ACC112 (cell line): ENCODE data around the gene YKT6.

Experiments used
- H2AFZ ChIP-seq: fragments of 200-600 bp; sonication (generic); one replicate; pipeline ENCODE4 v1.6.0; 2017; ENCODE audit warnings: antibody characterized with exemption, low read length; ENCODE audit not compliant: unreplicated experiment
- H3K27ac ChIP-seq: fragments of 200-600 bp; sonication (generic); 2 replicates; pipeline ENCODE4 v1.5.1; 2014; ENCODE audit warnings: low read depth, mild to moderate bottlenecking, antibody characterized with exemption, low read length, moderate library complexity
- H3K27me3 ChIP-seq: fragments of 200-600 bp; sonication (generic); 2 replicates; pipeline ENCODE4 v1.6.1; 2014; ENCODE audit warnings: mild to moderate bottlenecking, antibody characterized with exemption, low read length, moderate library complexity, mixed read lengths; ENCODE audit not compliant: insufficient read depth
- H3K36me3 ChIP-seq: fragments of 200-600 bp; sonication (generic); 2 replicates; pipeline ENCODE4 v1.6.1; 2016; ENCODE audit warnings: mild to moderate bottlenecking, antibody characterized with exemption, low read length, moderate library complexity, mixed read lengths; ENCODE audit not compliant: insufficient read depth
- H3K4me1 ChIP-seq: fragments of 200-600 bp; sonication (generic); one replicate; pipeline ENCODE4 v1.6.1; 2016; ENCODE audit warnings: low read length, mixed read lengths; ENCODE audit not compliant: insufficient read depth, unreplicated experiment, control insufficient read depth
- H3K4me3 ChIP-seq: fragments of 200-600 bp; sonication (generic); 2 replicates; pipeline ENCODE4 v1.5.1; 2014; ENCODE audit warnings: mild to moderate bottlenecking, low read depth, low read length
- H3K79me2 ChIP-seq: fragments of 200-600 bp; sonication (generic); one replicate; pipeline ENCODE4 v1.6.0; 2016; ENCODE audit warnings: low read length; ENCODE audit not compliant: control insufficient read depth, unreplicated experiment, insufficient read depth

Gene YKT6

DNA sequence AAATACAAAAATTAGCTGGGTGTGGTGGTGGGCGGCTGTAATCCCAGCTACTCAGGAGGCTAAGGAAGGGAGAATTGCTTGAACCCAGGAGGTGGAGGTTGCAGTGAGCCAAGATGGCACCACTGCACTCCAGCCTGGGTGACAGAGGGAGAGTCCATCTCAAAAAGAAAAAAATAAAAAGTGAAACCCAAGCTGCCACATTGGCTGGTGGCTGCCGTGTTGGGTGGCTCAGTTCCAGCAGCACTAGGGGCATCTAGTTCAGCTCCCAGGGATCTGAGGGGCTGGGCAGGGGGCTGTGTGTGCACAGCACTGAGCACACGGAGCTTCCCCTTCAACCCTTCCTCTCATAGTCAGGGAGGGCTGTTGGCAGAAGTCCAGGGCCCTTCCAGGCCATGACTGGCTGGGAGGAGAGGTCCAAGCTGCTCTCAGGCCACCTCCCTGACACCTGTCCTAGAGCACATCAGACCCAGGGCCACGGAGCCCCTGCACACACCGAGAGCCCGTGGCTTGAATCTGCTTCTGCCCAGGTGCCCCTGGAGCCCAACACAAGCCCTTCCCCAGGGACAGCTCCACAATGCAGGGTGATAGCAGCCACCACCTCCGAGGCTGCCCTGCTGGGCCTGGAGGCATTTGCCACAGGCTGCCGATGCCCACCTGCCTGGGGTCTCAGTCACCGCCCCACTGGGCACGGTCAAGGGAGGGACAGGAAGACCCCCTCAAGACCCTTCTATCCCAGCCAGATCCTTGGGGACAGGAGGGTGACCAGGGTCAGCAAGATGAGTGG lies 47.3 kb downstream of the YKT6 start:
- Histone ChIP-seq H3K27ac (no peak overlapping the region), H3K4me1 (no peaks in the 10 kb centered on the region), H2AFZ (no peak overlapping the region), H3K36me3 (no peaks in the 10 kb centered on the region), H3K4me3 (no peak overlapping the region), H3K79me2 (no peaks in the 10 kb centered on the region), H3K27me3 (no peaks in the 10 kb centered on the region)

DNA sequence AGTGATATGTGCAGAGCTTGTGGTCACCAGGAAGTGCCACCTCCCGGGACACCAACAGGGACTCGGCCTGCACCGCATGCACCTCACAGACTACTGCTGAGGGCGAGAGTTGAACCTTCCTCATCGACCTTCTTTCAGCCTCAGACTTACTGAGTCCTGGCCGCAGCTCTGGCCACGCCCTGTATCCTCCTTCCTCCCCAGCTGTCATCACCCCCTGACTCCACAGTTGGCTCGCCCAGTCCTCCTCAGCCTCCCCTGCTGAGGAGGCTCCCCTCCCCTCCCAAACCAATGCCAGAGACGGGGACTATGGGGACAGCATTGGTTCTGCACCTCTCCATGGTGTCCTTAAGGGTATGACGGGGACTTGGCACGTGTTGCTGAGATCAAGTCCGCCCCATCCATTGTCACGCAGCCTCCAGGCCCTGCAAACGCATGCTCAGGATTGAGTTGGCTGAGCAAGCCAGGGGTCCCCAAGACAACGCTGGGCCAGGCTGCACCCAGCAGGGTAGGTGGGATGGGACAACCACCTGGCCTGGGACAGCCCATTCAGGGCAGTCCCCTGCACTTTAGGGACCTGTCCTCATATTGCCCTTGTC lies 49.0 kb downstream of the YKT6 start:
- no peak overlapping the region for H2AFZ ChIP-seq

DNA sequence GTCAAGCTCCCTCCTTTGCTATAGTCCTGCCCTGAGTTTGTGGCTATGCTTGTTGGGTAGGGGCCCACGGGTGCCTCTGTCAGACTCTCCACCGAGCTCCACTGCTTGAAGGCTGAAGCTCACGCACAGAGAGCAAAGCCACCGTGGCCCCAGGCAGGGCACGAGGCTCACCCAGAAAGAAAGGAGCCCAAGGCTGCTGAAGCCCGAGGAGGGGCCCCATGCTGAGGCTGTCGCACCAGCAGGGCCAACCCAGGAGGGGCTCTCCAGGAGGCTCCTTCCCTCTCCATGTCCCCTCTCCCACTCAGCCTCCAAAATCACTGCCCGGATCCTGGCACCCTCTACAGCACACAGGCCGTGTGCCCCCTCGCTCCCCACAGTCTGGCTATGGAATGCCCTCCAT lies 50.5 kb downstream of the YKT6 start:
- Histone ChIP-seq H3K79me2 (no peaks in the 10 kb centered on the region), H3K4me3 (no peak overlapping the region), H3K4me1 (no peaks in the 10 kb centered on the region), H3K27me3 (no peaks in the 10 kb centered on the region), H2AFZ (no peak overlapping the region), H3K36me3 (no peaks in the 10 kb centered on the region), H3K27ac (no peak overlapping the region)

More for the DNA sequence above, 49.0 kb downstream of the YKT6 start:
- no peaks in the 10 kb centered on the region for H3K79me2 ChIP-seq
- H3K36me3 ChIP-seq, result no peaks in the 10 kb centered on the region
- no peak overlapping the region for H3K4me3 ChIP-seq
- no peak overlapping the region for H3K27ac ChIP-seq
- H3K27me3 ChIP-seq, result no peaks in the 10 kb centered on the region
- no peaks in the 10 kb centered on the region for H3K4me1 ChIP-seq

DNA sequence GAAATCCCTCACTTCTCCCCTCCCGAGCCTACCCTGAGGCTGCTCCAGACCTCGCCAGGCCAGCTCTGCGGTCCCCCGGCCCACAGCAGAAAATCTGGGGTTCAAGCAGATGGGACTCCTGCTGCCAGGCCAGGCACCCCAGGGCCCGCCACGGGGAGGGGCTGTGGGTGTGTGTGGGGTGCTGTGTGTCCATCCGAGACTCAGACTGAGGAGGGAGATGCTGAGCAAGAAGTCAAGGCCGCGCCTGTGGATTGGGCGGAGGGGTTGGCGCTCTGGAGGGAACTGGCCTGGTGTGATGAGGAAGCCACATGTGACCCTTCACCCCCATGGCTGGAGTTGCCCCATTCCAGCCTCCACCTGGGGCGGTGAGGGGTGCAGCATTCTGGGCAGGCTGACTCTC lies 51.1 kb downstream of the YKT6 start:
- H3K4me1 ChIP-seq, result peaks cover 4% of the 10 kb centered on the region
- H3K79me2 ChIP-seq, result no peaks in the 10 kb centered on the region
- no peak overlapping the region for H3K4me3 ChIP-seq
- no peaks in the 10 kb centered on the region for H3K36me3 ChIP-seq
- no peak overlapping the region for H2AFZ ChIP-seq
- no peak overlapping the region for H3K27ac ChIP-seq
- H3K27me3 ChIP-seq, result no peaks in the 10 kb centered on the region

DNA sequence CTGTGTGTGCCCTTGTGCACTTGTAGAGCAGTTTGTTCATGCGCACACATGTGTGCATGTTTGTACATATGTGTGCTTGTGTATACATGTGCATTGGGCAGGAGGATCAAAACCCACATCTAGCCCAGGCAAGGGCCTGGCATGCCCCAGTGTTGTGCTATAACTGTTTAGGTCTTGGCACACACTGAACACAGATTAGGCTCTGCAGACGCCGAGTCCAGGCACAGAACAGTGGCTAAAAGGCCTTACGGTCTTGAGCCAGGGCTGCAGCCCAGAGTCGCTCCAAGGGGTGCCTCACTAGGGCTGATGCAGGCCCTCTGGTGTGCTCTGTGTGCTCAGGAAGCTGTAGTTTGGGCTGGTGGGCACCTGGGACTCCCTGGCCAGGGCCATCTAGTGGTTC lies 55.7 kb downstream of the YKT6 start:
- Histone ChIP-seq H3K27ac (no peak overlapping the region), H3K36me3 (no peaks in the 10 kb centered on the region), H3K79me2 (no peaks in the 10 kb centered on the region), H2AFZ (no peak overlapping the region), H3K27me3 (no peaks in the 10 kb centered on the region), H3K4me1 (peaks cover 38% of the 10 kb centered on the region), H3K4me3 (no peak overlapping the region)

DNA sequence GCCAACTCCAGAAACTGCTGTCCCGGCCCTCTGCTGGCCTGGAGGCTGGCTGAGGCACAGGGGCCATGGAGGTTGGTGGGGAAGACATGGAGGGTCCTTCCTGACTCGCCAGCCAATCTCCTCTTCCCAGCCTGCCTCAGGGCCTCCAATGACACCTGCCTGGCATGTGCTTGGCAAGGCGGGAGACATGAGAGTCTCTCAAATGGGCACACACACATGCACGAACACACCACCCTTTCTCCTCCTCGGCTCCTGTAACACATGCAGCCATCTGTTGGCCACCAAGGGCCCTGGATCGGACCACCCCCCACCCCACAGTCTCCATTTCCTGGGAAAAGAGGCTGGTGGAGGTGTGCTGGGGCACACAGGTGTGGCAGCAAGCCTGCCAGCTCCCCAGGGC lies 56.4 kb downstream of the YKT6 start:
- Histone ChIP-seq H3K4me3 (peak overlapping the region; percentile 2; the same call in 1 of the 2 replicates), H2AFZ (no peak overlapping the region), H3K36me3 (no peaks in the 10 kb centered on the region), H3K27ac (peak overlapping the region; percentile 69), H3K79me2 (no peaks in the 10 kb centered on the region), H3K27me3 (no peaks in the 10 kb centered on the region), H3K4me1 (peaks cover 38% of the 10 kb centered on the region)

DNA sequence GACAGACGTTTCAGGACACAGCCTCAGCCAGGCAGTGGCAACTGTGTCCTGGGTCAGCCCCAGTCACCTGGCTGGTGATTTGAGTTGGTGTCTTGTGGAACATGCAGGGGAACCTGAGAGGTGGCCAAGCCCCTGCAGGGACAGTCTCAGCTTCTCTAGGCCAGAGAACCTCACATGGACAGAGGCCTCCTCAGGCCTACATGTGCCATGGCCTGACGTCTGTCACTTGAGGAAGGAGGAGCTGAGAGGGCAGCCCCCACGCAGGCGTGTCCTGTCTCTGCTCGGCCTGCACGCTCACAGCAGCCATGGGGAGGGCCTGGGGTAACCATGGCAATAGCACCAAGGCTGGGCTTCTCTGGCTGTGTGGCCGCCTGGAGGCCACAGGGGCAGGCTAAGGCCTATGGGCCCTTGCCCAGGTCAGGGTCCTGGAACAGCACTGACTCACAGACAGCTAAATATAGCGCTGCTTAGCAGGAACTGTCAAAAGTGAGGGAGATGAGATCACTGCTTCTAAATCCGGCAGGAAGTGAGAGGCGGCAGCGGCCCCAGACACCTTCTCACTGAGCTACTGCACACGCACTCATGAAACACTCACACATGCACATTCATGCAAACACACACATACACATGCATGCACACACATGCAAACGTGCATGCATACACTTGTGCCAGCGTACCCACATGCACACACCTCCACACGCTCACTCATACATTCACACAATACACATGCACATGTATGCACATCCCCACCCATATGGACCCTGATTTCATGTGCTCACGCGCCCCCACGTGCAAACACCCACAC lies 57.0 kb downstream of the YKT6 start:
- Histone ChIP-seq H3K36me3 (no peaks in the 10 kb centered on the region), H3K4me3 (peak overlapping the region; percentile 2; the same call in 1 of the 2 replicates), H3K27ac (peak overlapping the region; percentile 86), H2AFZ (no peak overlapping the region), H3K4me1 (peaks cover 38% of the 10 kb centered on the region), H3K27me3 (no peaks in the 10 kb centered on the region), H3K79me2 (no peaks in the 10 kb centered on the region)

DNA sequence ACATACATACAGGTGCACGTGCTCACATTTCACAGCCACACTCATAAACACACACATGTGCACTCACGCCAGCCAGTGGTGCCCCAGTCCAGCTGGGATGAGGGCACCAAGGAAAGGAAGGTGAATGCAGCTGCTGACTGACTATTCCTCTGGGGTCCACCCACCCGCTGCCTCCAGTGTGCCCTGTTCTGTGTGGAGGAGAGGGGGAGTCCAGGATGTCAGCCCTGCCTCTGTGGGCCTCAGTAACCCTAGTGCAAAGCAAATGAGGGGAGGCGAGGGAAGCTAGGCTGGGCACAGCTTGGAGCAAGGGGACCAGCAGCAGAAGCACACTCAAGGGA lies 57.6 kb downstream of the YKT6 start:
- Histone ChIP-seq H3K36me3 (no peaks in the 10 kb centered on the region), H2AFZ (no peak overlapping the region), H3K79me2 (no peaks in the 10 kb centered on the region), H3K4me3 (no peak overlapping the region), H3K4me1 (peaks cover 38% of the 10 kb centered on the region), H3K27me3 (no peaks in the 10 kb centered on the region), H3K27ac (peak overlapping the region; percentile 86)

DNA sequence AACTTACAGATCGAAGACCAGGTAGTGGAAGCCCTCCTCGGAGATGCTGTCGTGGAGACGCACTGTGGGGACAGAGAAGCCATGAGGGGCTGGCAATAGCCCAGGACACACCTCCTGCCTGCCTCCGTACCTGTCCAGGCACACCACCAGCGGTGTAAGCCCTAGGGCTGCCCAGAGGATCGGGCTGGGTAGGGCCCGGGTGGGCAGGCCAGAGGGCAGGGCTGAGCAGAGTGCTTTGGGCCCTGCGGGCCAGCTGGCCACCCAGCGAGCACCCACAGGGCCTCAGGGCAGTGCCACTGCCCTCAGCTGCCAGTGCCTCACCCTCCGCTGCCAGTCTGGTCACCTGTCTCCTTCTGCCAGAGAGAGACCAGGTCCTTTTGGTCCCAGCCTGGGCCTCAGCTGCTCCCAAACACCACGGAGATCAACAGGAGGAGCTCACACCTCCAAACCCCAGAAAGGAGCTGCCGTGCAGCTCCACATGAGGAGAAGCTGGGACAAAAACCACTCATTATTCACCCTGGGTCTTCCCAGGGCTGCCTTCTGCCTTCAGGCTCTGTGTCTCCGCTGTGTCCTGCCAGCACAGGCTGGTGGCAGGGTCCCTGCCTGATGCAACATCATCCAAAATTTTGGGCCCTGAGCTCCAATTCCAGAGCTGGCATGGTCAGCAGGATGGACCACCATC lies 58.2 kb downstream of the YKT6 start:
- H3K4me3 ChIP-seq, result no peak overlapping the region
- H2AFZ ChIP-seq, result no peak overlapping the region
- H3K4me1 ChIP-seq, result peaks cover 38% of the 10 kb centered on the region
- H3K27ac ChIP-seq, result peak overlapping the region; percentile 86
- no peaks in the 10 kb centered on the region for H3K36me3 ChIP-seq
- no peaks in the 10 kb centered on the region for H3K27me3 ChIP-seq
- no peaks in the 10 kb centered on the region for H3K79me2 ChIP-seq

DNA sequence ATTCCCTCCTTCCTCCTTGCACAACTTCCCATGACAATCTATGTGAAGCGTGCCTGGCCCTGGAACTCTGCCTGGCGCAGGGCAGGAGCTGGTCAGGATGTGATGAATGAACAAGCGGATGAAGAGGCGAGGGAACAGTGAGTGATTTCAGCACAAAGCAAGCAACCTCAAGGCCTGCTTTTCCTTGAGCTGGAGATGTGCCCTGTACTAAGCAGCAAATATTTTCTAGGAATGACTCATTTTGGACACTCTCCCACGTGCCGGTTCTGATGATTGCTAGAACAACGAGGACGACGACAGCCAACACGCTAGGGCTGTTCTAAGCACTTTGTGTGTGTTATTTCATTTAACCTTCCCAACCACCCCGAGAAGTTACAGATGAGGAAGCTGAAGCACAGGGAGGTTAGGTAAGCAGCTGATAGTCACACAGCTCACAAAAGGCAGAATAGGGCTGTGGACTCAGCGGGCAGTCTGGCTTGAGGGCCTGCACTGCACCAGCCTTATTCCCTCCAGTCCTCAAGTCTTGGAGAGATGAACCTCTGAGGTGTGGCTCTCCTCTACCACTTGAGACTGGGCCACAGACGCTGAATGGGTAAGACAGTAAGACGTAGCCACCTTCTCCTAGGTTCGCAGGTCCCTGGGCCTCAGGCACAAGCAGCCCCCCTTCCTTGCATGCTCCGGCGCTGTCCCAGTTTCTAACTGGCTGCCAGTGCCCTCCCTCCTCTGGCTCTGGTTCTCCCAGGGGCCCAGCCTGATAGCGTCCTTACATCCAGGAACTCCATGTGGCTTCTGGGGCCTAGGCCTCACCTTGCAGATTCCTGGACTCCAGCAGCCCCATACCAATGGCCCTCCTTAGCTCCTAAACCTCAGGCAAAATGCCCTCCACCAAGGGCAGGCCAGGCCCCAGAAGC lies 59.0 kb downstream of the YKT6 start:
- peaks cover 38% of the 10 kb centered on the region for H3K4me1 ChIP-seq
- H3K27me3 ChIP-seq, result no peaks in the 10 kb centered on the region
- H2AFZ ChIP-seq, result no peak overlapping the region

More for the DNA sequence above, 59.0 kb downstream of the YKT6 start:
- Histone ChIP-seq H3K79me2 (no peaks in the 10 kb centered on the region), H3K36me3 (no peaks in the 10 kb centered on the region), H3K27ac (peak overlapping the region; percentile 86), H3K4me3 (no peak overlapping the region)
